Suppressor macrophage (primary cell): ENCODE results near the gene FAM89A.
"Not testable (repeated sequence)": the region's sequence is repeated elsewhere in the genome, so short reads cannot be mapped to it uniquely, and the experiment has no call there.

Experiments used
- DNase-seq, 4 experiments: peaks; one replicate each; pipeline ENCODE4 v3.0.0-alpha.2; 2020 to 2022

The FAM89A gene

DNA sequence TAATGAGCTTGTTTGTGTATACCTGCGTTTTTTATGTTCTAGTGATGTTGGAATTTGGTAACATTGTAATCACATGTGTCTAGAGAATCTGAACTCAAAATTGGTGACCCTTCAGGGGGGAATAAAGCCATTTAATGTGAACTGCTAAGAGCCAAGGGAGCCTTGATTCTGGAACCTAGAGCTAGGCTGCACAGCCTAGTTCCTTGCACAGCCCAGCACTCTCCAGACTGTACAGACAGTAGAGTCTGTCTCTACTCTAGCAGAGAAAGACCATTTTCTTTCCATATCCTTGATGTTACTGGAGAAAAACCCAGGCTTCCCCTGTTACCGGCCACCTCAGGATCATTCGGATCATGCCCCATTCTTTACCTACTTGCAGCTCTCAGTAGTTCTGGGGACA, 52.6 kb downstream of the FAM89A start:
- no peak for DNase-seq

GRCh38 chr1:230986976-230987375, 53.1 kb downstream of the FAM89A start:
- no peak for DNase-seq

- no peak for DNase-seq
Observed at GRCh38 chr1:230985711-230986110, 54.3 kb downstream of the FAM89A start.

GRCh38 chr1:230984622-230985515, 55.2 kb downstream of the FAM89A start:
- not testable (repeated sequence) for DNase-seq

DNA sequence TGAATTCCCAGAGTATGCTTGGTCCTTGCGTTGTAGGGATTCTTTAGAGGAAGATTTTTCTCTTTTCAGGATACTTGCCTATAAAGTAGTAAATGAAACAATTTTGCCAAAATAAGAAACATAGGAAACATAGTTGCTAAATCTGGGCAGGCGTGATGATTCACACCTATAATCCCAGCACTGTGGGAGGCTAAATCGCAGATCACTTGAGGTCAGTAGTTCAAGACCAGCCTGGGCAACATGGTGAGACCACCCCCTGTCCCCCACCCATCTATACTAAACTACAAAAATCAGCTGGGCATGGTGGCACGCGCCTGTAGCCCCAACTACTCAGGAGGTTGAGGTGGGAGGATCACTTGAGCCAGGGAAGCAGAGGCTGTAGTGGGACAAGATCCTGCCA, 56.2 kb downstream of the FAM89A start:
- no peak for DNase-seq

- DNase-seq: no peak
Observed at GRCh38 chr1:230982696-230983095, 57.4 kb downstream of the FAM89A start.

DNA sequence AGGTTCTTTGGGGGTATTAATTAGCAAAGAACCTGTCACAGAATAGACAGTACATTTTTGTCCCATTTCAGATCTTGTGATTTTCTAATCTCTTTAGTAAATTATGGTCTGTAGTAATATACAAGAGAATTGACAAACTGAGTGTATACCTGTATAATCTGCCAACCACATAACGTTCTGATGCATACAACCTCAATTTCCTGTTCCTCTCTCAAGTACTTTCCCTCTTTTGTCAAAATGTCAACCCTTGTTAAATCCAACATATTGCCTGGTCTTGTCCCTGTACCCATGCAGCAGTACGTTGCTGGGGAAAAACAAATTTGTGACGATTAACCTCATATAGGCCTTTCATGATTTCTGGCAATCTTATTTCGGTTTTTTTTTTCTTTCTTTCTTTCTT, 60.1 kb downstream of the FAM89A start:
- no peak for DNase-seq

GRCh38 chr1:230979389-230979716, 60.7 kb downstream of the FAM89A start:
- no peak for DNase-seq

GRCh38 chr1:230978491-230979388, 61.3 kb downstream of the FAM89A start, which contains the start of the genes ARV1 and TTC13:
TSS of gene ARV1 (plus strand) at chr1:230979094. CDS start at chr1:230979106, 12 bp downstream.
TSS of gene TTC13 (minus strand) at chr1:230978861. CDS start at chr1:230978830, 31 bp downstream.
- DNase-seq: peak; percentile 99

DNA sequence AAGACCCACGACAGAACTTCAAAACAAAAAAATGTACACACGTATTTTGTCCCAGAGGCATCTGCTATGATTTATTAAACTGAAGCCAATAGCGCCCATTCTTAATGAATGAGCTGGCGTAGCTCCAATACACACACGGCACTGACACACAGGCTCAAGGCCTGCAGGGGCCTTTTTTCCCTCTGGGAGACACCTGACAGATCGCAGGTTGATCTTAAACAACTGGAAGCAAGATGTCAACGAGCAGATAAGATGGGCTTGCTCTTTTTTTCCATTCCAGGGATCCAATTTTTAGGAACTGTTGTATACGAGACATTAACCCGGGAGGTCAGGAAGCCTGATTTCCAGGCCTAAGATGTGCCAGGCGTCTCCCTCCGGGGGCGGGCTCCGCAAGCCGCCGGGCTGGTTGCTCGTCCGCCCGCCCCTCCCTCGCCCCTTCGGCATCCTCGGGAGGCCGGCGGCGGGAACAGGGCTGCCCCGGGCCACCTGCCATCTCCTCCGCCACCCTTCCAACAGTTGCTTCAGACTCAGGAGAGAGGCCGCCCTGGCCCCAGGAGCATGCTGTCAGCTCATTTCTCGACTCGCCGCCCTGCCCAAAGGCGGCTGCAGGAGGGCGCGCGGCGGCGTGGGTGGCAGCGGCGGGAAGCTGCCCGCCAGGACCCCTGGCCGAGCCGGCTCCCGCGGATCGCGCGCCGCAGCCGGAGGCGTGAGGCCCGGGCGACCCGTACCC, 62.1 kb downstream of the FAM89A start:
- peak; percentile 19 to 62 (median 42) for DNase-seq

DNA sequence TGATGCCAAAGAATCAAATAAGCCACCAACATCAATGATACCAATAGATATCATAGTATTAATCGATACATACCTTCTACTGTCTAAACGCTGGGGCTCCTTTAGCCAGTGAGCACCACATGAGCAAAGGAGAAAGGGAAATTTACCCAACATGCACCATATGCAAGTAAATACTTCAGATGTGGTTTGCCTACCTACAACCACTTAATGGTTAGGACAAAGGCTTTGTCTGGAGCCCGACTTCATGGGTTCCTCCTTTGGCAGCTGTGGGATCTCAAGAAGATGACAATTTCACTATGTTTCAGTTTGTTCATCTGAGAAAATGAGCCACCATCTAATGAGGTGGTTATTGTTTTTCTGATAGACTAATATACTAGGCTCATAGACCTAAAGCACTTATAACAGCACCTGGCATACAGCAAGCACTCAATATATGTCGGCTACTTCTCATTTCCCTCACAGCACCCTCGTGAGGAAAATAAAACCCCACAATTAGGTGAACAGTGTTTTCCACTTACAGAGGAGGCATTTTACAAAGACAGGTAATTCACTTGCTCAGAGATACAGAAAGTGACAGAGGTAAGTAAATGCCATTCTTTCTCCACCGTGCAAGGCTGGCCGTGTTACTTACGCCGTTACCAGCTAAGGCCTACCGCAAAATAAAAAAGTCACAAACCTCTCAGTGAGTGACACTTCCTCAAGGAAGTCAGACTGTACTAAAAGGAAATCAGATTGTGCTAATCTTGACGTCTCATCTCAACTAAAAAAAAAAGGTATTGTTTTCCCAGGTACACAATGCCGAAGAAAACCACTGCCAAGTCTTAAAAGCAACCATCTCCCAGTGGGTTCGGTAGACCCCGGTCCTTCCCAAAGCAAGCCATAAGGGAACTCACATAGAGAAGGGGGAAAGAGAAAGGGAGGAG, 63.0 kb downstream of the FAM89A start:
- DNase-seq: peak in 3 of 4 experiments; percentile 43 to 58 (median 55)

- no peak for DNase-seq
Observed at GRCh38 chr1:230976360-230976759, 63.7 kb downstream of the FAM89A start.

DNA sequence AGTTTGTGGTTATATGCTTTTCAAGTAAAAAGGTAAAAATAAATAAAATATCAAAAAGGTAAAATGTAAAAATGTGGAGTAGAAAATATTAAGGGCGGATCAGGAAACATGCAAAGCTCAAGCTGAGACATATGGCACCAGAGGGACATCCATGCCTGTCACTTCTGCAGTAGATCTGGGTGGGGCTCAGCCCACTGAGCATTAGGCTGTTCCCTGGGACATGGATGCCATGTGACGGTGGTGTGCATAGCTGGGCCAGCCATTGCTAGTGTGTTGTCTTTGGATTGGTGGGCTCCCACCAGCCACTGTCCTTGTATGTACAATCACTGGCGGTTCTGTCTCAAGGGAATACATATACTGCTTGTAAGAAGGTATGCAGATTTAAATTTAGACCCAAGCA, 64.4 kb downstream of the FAM89A start:
- DNase-seq: no peak

GRCh38 chr1:230972855-230973271, 67.2 kb downstream of the FAM89A start:
- peak; percentile 47 to 83 (median 64) for DNase-seq

GRCh38 chr1:230971771-230972170, 68.3 kb downstream of the FAM89A start:
- no peak for DNase-seq

DNA sequence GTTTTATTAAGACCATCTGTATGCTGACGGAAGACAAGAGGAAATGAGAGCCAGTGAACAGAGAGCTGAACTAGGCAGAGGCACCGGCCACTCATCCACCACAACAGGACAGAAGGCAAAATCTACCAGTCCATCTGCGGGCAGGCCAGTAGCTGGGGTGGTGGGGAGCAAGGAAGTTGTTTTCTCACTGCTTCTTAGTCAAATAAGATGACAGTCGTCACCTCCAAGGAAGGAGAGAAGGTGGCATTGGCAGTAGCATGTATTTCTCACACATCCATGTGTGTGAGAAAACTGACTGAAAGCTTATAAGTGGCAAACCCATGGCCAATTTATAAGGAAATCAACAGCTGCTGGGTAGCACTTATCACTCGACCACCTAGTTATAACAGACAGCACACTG, 69.6 kb downstream of the FAM89A start:
- no peak for DNase-seq
